HCT116 (cell line): ENCODE results near the gene RIPOR1. TPM values are rescaled to one million over a fixed set of nuclear protein-coding genes. Genes with fewer than 3 reads are reported as not detected.

Source experiments
- ATAC-seq: fragments of 200-7000 bp; cut with Tn5 transposase; 2 replicates; pipeline ENCODE4 v1.9.1; 2020; ENCODE audit warnings: mild to moderate bottlenecking, moderate library complexity
- BruUV-seq: library from RNA; stranded (reverse); fragments of 400-500 nt; replicated peaks from 2 replicates; lab custom pipeline; 2021; lab: Mats Ljungman, UMichigan
- CTCF ChIA-PET: fragments of 300-600 bp; sonication (Branson Sonifier 250); formaldehyde crosslinking; loops from one replicate; lab custom pipeline; 2021; ENCODE audit warnings: antibody characterized with exemption; lab: Charles Lee
- POLR2A ChIA-PET: fragments of 300-600, 350-600 bp; sonication (Branson Sonifier 250); formaldehyde crosslinking; loops from one replicate; lab custom pipeline; 2021; ENCODE audit warnings: antibody characterized with exemption; lab: Charles Lee
- RAD21 ChIA-PET, 2 experiments: fragments of 300-600 bp; sonication (Branson Sonifier 250); formaldehyde crosslinking; loops; one replicate each; lab custom pipeline; 2023; ENCODE audit warnings: low total read pairs in 2 of 2; ENCODE audit not compliant: uncharacterized antibody in 2 of 2, unreplicated experiment in 2 of 2, low non-redundant PET in 1 of 2; lab: Charles Lee
- DNase-seq: peaks from one replicate; pipeline ENCODE4 v3.0.0-alpha.2; 2010; ENCODE audit warnings: low read depth, low spot score
- H2AFZ ChIP-seq: fragments of 200-600 bp; shearing (Covaris generic), sonication (generic); 2 replicates; pipeline ENCODE4 v1.6.1; 2017; ENCODE audit warnings: low read depth, mixed run types, mixed read lengths, antibody characterized with exemption, low read length; ENCODE audit not compliant: poor library complexity, severe bottlenecking
- H3K27ac ChIP-seq: 2 replicates; pipeline ENCODE4 v1.5.1; 2012; ENCODE audit warnings: low read depth, low read length
- H3K27me3 ChIP-seq: fragments of 200-600 bp; sonication (generic); 2 replicates; pipeline ENCODE4 v1.6.1; 2016; ENCODE audit warnings: mixed run types, low read length, mixed read lengths; ENCODE audit not compliant: insufficient read depth
- H3K36me3 ChIP-seq, 2 experiments: fragments of 200-500 bp in 1 of 2; fragments of 200-600 bp in 1 of 2; sonication (Bioruptor generic) in 1 of 2; sonication (generic) in 1 of 2; 2 replicates each; pipeline versions ENCODE4 v1.5.1 to v1.6.1; 2014 to 2016; ENCODE audit warnings: low read length in 2 of 2, inconsistent platforms in 1 of 2, mixed read lengths in 1 of 2, mixed run types in 1 of 2; ENCODE audit not compliant: insufficient read depth in 2 of 2, control insufficient read depth in 1 of 2
- H3K4me1 ChIP-seq, 2 experiments: fragments of 200-600 bp in 1 of 2; sonication (generic) in 1 of 2; 2 replicates each; pipeline versions ENCODE4 v1.5.1 to v1.6.1; 2012 to 2017; ENCODE audit warnings: low read length in 2 of 2, inconsistent platforms in 1 of 2, mild to moderate bottlenecking in 1 of 2, mixed read lengths in 1 of 2, mixed run types in 1 of 2, moderate library complexity in 1 of 2; ENCODE audit not compliant: insufficient read depth in 2 of 2, control insufficient read depth in 1 of 2
- H3K4me2 ChIP-seq: fragments of 200-600 bp; sonication (generic); 2 replicates; pipeline ENCODE4 v1.6.1; 2017; ENCODE audit warnings: mixed run types, low read length, mixed read lengths
- H3K4me3 ChIP-seq, 2 experiments: fragments of 200-600 bp in 1 of 2; sonication (generic) in 1 of 2; replicated peaks in 1 of 2; 2 replicates each; pipeline ENCODE4 v1.5.1; 2011 to 2016; ENCODE audit warnings: low read length in 2 of 2, control low read depth in 1 of 2, low read depth in 1 of 2, mild to moderate bottlenecking in 1 of 2, mixed read lengths in 1 of 2, mixed run types in 1 of 2
- H3K79me2 ChIP-seq: fragments of 200-600 bp; sonication (generic); 2 replicates; pipeline ENCODE4 v1.6.1; 2017; ENCODE audit warnings: mild to moderate bottlenecking, mixed run types, low read length, moderate library complexity, mixed read lengths; ENCODE audit not compliant: insufficient read depth
- H3K9ac ChIP-seq: fragments of 200-600 bp; sonication (generic); 2 replicates; pipeline ENCODE4 v1.6.1; 2016; ENCODE audit warnings: low read length, mixed read lengths
- H3K9me2 ChIP-seq: fragments of 200-600 bp; sonication (generic), shearing (Covaris generic); 2 replicates; pipeline ENCODE4 v1.6.1; 2017; ENCODE audit warnings: mixed run types, mild to moderate bottlenecking, moderate library complexity; ENCODE audit not compliant: insufficient read depth
- H3K9me3 ChIP-seq, 2 experiments: fragments of 200-500 bp in 1 of 2; fragments of 200-600 bp in 1 of 2; sonication (Bioruptor generic) in 1 of 2; sonication (generic) in 1 of 2; 2 replicates each; pipeline ENCODE4 v1.6.1; 2014 to 2017; ENCODE audit warnings: low read length in 2 of 2, mixed read lengths in 2 of 2, inconsistent platforms in 1 of 2, low read depth in 1 of 2, mild to moderate bottlenecking in 1 of 2, mixed run types in 1 of 2, moderate library complexity in 1 of 2; ENCODE audit not compliant: control insufficient read depth in 1 of 2, insufficient read depth in 1 of 2
- H4K20me1 ChIP-seq: fragments of 200-600 bp; sonication (generic), shearing (Covaris generic); 2 replicates; pipeline ENCODE4 v1.6.1; 2017; ENCODE audit warnings: mixed run types, mild to moderate bottlenecking, moderate library complexity; ENCODE audit not compliant: insufficient read depth
- ELF1 ChIP-seq: IDR thresholded peaks from 2 replicates; pipeline ENCODE4 v1.6.1; 2012; ENCODE audit warnings: low read depth, borderline replicate concordance
- EZH2 ChIP-seq: fragments of 200-600 bp; sonication (generic); IDR thresholded peaks from 2 replicates; pipeline ENCODE4 v1.6.1; 2017; ENCODE audit warnings: antibody characterized with exemption, mixed run types
- EZH2phosphoT487 ChIP-seq: fragments of 200-600 bp; IDR thresholded peaks from 2 replicates; pipeline ENCODE4 v1.6.1; 2018; ENCODE audit warnings: antibody characterized with exemption, borderline replicate concordance
- JUND ChIP-seq: IDR thresholded peaks from 2 replicates; pipeline ENCODE4 v1.6.1; 2012
- POLR2A ChIP-seq: IDR thresholded peaks from 2 replicates; pipeline ENCODE4 v1.7.0; 2011; ENCODE audit warnings: borderline replicate concordance; ENCODE audit not compliant: insufficient read depth, insufficient read length; ENCODE audit errors: extremely low read depth
- POLR2AphosphoS5 ChIP-seq: IDR thresholded peaks from 2 replicates; pipeline ENCODE4 v1.6.1; 2011; ENCODE audit warnings: mild to moderate bottlenecking, low read depth, low read length, moderate library complexity
- RAD21 ChIP-seq: IDR thresholded peaks from 2 replicates; pipeline ENCODE4 v1.6.1; 2012; ENCODE audit warnings: low read depth, mild to moderate bottlenecking
- SIN3A ChIP-seq: IDR thresholded peaks from 2 replicates; pipeline ENCODE4 v1.6.1; 2012; ENCODE audit warnings: low read depth
- SRF ChIP-seq: IDR thresholded peaks from 2 replicates; pipeline ENCODE4 v1.6.1; 2012; ENCODE audit warnings: low read depth
- YY1 ChIP-seq: IDR thresholded peaks from 2 replicates; pipeline ENCODE4 v1.6.1; 2011; ENCODE audit warnings: low read length, low read depth, moderate library complexity, mild to moderate bottlenecking; ENCODE audit not compliant: insufficient replicate concordance; ENCODE audit errors: extremely low read depth
- ZFX ChIP-seq: fragments of 450-650 bp; IDR thresholded peaks from 2 replicates; pipeline ENCODE4 v1.6.1; 2017
- intact Hi-C: fragments of 100-400 bp; cut with micrococcal nuclease; formaldehyde crosslinking; loops from 2 replicates; pipeline ENCODE4 v1.10.0; 2022
- total RNA-seq: library from RNA; stranded (reverse); gene quantifications from one replicate; pipeline ENCODE4 v1.2.1, GENCODE V29; 2021; ENCODE audit not compliant: unreplicated experiment
- TF ChIP-seq, protein P1 (sequence below), 3 experiments: fragments of 200-600 bp in 1 of 3; sonication (generic) in 1 of 3; IDR thresholded peaks in 2 of 3; conservative IDR thresholded peaks in 1 of 3; 2 replicates each; pipeline ENCODE4 v1.5.1; 2012 to 2017; ENCODE audit warnings: low read depth in 2 of 3, low read length in 2 of 3, antibody characterized with exemption in 1 of 3, borderline replicate concordance in 1 of 3, control low read depth in 1 of 3, mild to moderate bottlenecking in 1 of 3, mixed read lengths in 1 of 3, mixed run types in 1 of 3, moderate library complexity in 1 of 3; ENCODE audit not compliant: insufficient read depth in 1 of 3
- TF ChIP-seq, protein P2 (sequence below): IDR thresholded peaks from 2 replicates; pipeline ENCODE4 v1.6.1; 2012

The RIPOR1 gene
- total RNA-seq, 1 experiment from 2014 or later = 60.0 TPM

DNA sequence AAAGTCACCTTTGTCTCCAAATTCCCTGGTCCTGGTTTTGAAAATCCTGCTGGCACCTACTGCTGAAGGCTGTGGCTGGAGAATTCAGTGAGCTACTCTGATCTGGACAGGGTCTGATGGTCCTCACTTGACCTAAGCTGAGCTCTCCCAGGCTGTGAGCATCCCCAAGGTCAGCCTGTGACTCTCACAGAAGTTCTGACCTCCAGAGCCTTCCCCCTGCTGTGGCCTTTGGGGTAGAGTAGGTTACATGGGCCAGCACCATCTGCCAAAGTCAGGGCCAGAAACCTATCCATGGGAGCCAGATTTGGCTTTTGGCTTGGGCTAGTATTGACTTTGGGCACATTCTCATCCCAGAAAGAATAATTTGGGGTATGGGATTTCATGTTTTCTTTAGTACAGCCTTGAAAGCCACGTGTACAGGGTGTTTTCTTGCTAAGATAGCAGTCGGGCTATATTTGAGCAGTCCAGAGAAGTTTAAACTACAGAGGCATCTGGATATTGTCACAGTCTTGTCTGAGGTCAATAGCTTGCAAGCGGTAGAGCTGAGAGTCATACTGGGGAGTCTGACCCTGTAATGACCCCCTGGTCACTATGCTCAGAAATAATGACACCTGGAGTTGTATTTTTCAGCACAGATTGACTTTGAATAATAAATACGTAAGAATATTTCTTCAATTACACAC, 39.1 kb upstream of the RIPOR1 start:
- Histone ChIP-seq H3K9me2 (no peaks in the 10 kb centered on the region), H3K9me3 (no peaks in the 10 kb centered on the region; a peak in 1 of 4 replicates), H3K4me2 (no peak overlapping the region), H4K20me1 (no peaks in the 10 kb centered on the region), H3K27me3 (no peaks in the 10 kb centered on the region), H3K4me3 (no peak overlapping the region), H3K4me1 (no peaks in the 10 kb centered on the region), H3K27ac (no peak overlapping the region), H2AFZ (no peak overlapping the region), H3K36me3 (no peaks in the 10 kb centered on the region), H3K9ac (no peak overlapping the region), H3K79me2 (no peaks in the 10 kb centered on the region)
- BruUV-seq = no TSS peak
- intact Hi-C loops = no loop called here
- ATAC-seq = no peak
- DNase-seq = no peak
- RAD21 ChIA-PET = interaction anchor here in 1 of 2 experiments (0.5 kb wide), 1 partner anchor 24 kb away, joined by 4 read pairs; no protein-coding TSS in a partner anchor
- CTCF ChIA-PET = interaction anchor here (1.6 to 3.7 kb wide), 3 partner anchors 9 to 32 kb away, joined by 4 to 18 read pairs (median 16); partner anchors contain the start of gene ATP6V0D1
- no peak for TF ChIP-seq SRF
- TF ChIP-seq, protein P1, sequence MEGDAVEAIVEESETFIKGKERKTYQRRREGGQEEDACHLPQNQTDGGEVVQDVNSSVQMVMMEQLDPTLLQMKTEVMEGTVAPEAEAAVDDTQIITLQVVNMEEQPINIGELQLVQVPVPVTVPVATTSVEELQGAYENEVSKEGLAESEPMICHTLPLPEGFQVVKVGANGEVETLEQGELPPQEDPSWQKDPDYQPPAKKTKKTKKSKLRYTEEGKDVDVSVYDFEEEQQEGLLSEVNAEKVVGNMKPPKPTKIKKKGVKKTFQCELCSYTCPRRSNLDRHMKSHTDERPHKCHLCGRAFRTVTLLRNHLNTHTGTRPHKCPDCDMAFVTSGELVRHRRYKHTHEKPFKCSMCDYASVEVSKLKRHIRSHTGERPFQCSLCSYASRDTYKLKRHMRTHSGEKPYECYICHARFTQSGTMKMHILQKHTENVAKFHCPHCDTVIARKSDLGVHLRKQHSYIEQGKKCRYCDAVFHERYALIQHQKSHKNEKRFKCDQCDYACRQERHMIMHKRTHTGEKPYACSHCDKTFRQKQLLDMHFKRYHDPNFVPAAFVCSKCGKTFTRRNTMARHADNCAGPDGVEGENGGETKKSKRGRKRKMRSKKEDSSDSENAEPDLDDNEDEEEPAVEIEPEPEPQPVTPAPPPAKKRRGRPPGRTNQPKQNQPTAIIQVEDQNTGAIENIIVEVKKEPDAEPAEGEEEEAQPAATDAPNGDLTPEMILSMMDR (IDR thresholded peaks at IDR 0.05 in 2 of 3, conservative IDR thresholded peaks at IDR 0.05 in 1 of 3; ENCODE audit: borderline replicate concordance in 1 of 3, insufficient read depth in 1 of 3, low read depth in 2 of 3, low read length in 2 of 3) = no peak
- no peak for TF ChIP-seq RAD21
- POLR2A ChIA-PET = interaction anchor here (1.0 kb wide), 1 partner anchor 9 kb away, joined by 3 read pairs; the partner anchor contains the start of gene ATP6V0D1

DNA sequence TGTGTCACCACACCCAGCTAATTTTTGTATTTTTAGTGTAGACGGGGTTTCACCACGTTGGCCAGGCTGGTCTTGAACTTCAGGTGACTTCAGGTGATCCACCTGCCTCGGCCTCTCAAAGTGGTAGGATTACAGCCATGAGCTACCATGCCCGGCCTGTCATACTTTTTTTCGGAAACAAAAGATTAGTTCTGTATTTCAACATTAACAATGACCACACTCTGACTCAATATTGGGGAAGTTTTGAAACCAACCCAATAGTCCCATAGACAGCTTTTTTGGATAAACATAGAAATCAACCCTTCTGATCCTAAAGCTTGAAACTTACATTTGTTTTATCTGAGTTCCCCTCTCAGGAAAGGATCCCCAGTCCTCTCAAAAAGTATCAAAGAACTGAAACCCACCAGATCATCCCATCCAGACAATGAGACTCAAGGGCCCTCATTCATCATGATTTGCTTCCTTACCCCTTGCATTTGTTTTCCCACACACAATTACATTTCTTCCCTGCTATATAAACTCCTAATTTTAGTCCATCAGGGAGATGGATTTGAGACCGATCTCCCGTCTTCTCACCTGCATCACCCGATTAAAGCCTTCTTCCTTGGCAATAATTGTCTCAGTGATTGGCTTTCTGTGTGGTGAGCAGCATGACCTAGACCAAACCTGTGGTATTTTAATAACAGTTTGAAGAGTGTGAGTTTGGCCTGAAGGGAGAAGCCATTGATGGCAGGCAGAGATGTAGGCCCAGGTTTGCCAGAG, 38.1 kb upstream of the RIPOR1 start:
- intact Hi-C loops = no loop called here
- Histone ChIP-seq H2AFZ (no peak overlapping the region), H4K20me1 (no peaks in the 10 kb centered on the region), H3K4me2 (no peak overlapping the region), H3K36me3 (no peaks in the 10 kb centered on the region), H3K4me1 (no peaks in the 10 kb centered on the region), H3K27me3 (no peaks in the 10 kb centered on the region), H3K9me2 (no peaks in the 10 kb centered on the region), H3K27ac (no peak overlapping the region), H3K9me3 (no peaks in the 10 kb centered on the region; a peak in 1 of 4 replicates), H3K79me2 (no peaks in the 10 kb centered on the region), H3K4me3 (no peak overlapping the region), H3K9ac (no peak overlapping the region)
- ATAC-seq = no peak
- CTCF ChIA-PET = interaction anchor here (1.6 to 3.7 kb wide), 3 partner anchors 10 to 31 kb away, joined by 4 to 18 read pairs (median 16); partner anchors contain the start of gene ATP6V0D1
- no TSS peak for BruUV-seq
- RAD21 ChIA-PET = no interaction called here
- DNase-seq = no peak
- POLR2A ChIA-PET = interaction anchor here (0.6 kb wide), 1 partner anchor 26 kb away, joined by 3 read pairs; no protein-coding TSS in a partner anchor
- TF ChIP-seq ELF1 = no peak
- TF ChIP-seq ZFX = no peak
- TF ChIP-seq, protein P1 (IDR thresholded peaks at IDR 0.05 in 2 of 3, conservative IDR thresholded peaks at IDR 0.05 in 1 of 3; ENCODE audit: borderline replicate concordance in 1 of 3, insufficient read depth in 1 of 3, low read depth in 2 of 3, low read length in 2 of 3) = no peak
- TF ChIP-seq JUND = no peak
- TF ChIP-seq YY1 = no peak
- TF ChIP-seq, protein P2, sequence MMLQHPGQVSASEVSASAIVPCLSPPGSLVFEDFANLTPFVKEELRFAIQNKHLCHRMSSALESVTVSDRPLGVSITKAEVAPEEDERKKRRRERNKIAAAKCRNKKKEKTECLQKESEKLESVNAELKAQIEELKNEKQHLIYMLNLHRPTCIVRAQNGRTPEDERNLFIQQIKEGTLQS = no peak
- no peak for TF ChIP-seq EZH2phosphoT487
- TF ChIP-seq RAD21 = no peak
- TF ChIP-seq POLR2AphosphoS5 = no peak
- no peak for TF ChIP-seq SIN3A
- no peak for TF ChIP-seq EZH2
- TF ChIP-seq POLR2A = no peak
